Measurements from ENCODE around the gene CFAP100.

DNA sequence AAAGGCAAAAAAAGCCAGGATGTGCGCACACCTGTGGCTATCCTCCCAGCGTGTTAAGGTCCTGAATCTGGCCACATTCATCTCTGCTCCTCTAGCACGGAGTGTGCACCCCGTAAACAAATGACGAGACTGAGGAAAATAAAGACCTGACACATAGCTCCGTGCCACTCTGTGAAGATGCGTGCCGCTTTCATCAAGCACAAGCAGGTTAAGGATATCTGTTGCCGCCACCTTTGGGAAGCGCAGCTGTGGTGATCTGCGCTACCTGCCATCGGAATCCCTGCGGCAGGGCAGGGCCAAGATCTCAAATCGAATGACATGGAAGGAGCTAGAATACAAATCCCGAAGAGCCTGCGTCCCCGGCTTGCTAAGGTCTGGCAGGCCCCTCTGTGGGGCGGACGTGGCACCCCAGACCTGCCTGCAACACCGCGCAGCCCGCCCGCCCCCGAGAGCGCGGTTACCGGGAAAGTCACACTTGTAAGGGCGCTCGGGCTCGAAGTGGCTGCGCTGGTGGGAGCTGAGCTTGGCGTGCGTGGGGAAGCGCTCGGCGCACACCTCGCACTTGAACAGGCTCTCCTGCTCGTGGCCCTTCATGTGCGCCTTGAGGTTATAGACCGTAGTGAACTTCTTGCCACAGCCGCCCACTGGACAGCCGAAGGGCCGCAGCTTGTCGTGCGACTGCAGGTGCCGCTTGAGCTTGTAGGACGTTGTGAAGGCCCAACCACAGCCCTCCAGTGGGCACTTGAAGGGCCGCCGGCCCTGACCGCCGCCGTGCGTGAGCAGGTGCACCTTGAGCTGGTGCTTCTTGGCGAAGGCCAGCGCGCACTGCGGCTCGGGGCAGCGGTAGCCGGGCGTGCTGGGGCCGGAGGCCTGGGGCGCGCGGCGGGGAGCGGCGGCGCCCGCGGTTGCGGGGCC is 80.0 kb downstream of the CFAP100 start:
- TF ChIP-seq MEIS1 (CRISPR knock-in tag; IDR thresholded peaks at IDR 0.05; ENCODE audit: borderline replicate concordance): no peak
- TF ChIP-seq, protein P1, sequence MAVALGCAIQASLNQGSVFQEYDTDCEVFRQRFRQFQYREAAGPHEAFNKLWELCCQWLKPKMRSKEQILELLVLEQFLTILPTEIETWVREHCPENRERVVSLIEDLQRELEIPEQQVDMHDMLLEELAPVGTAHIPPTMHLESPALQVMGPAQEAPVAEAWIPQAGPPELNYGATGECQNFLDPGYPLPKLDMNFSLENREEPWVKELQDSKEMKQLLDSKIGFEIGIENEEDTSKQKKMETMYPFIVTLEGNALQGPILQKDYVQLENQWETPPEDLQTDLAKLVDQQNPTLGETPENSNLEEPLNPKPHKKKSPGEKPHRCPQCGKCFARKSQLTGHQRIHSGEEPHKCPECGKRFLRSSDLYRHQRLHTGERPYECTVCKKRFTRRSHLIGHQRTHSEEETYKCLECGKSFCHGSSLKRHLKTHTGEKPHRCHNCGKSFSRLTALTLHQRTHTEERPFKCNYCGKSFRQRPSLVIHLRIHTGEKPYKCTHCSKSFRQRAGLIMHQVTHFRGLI (tag by site-specific recombination; IDR thresholded peaks at IDR 0.05): no peak
- no peak for TF ChIP-seq ZNF670 (tag by site-specific recombination; IDR thresholded peaks at IDR 0.05; ENCODE audit: low read depth)
- TF ChIP-seq, protein P2, sequence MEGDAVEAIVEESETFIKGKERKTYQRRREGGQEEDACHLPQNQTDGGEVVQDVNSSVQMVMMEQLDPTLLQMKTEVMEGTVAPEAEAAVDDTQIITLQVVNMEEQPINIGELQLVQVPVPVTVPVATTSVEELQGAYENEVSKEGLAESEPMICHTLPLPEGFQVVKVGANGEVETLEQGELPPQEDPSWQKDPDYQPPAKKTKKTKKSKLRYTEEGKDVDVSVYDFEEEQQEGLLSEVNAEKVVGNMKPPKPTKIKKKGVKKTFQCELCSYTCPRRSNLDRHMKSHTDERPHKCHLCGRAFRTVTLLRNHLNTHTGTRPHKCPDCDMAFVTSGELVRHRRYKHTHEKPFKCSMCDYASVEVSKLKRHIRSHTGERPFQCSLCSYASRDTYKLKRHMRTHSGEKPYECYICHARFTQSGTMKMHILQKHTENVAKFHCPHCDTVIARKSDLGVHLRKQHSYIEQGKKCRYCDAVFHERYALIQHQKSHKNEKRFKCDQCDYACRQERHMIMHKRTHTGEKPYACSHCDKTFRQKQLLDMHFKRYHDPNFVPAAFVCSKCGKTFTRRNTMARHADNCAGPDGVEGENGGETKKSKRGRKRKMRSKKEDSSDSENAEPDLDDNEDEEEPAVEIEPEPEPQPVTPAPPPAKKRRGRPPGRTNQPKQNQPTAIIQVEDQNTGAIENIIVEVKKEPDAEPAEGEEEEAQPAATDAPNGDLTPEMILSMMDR (tag by site-specific recombination; IDR thresholded peaks at IDR 0.05): peak; percentile 45; the same call in 1 of the 2 replicates
- TF ChIP-seq, protein P3, sequence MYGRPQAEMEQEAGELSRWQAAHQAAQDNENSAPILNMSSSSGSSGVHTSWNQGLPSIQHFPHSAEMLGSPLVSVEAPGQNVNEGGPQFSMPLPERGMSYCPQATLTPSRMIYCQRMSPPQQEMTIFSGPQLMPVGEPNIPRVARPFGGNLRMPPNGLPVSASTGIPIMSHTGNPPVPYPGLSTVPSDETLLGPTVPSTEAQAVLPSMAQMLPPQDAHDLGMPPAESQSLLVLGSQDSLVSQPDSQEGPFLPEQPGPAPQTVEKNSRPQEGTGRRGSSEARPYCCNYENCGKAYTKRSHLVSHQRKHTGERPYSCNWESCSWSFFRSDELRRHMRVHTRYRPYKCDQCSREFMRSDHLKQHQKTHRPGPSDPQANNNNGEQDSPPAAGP (tag by site-specific recombination; IDR thresholded peaks at IDR 0.05): no peak
- TF ChIP-seq, protein P4, sequence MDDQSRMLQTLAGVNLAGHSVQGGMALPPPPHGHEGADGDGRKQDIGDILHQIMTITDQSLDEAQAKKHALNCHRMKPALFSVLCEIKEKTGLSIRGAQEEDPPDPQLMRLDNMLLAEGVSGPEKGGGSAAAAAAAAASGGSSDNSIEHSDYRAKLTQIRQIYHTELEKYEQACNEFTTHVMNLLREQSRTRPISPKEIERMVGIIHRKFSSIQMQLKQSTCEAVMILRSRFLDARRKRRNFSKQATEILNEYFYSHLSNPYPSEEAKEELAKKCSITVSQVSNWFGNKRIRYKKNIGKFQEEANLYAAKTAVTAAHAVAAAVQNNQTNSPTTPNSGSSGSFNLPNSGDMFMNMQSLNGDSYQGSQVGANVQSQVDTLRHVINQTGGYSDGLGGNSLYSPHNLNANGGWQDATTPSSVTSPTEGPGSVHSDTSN (CRISPR knock-in tag; IDR thresholded peaks at IDR 0.05): 0 out of 2 replicates have a peak, but pooled peaks have one; percentile 12
- TF ChIP-seq, protein P5, sequence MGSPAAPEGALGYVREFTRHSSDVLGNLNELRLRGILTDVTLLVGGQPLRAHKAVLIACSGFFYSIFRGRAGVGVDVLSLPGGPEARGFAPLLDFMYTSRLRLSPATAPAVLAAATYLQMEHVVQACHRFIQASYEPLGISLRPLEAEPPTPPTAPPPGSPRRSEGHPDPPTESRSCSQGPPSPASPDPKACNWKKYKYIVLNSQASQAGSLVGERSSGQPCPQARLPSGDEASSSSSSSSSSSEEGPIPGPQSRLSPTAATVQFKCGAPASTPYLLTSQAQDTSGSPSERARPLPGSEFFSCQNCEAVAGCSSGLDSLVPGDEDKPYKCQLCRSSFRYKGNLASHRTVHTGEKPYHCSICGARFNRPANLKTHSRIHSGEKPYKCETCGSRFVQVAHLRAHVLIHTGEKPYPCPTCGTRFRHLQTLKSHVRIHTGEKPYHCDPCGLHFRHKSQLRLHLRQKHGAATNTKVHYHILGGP (tag by site-specific recombination; IDR thresholded peaks at IDR 0.05): no peak
- TF ChIP-seq, protein P6, sequence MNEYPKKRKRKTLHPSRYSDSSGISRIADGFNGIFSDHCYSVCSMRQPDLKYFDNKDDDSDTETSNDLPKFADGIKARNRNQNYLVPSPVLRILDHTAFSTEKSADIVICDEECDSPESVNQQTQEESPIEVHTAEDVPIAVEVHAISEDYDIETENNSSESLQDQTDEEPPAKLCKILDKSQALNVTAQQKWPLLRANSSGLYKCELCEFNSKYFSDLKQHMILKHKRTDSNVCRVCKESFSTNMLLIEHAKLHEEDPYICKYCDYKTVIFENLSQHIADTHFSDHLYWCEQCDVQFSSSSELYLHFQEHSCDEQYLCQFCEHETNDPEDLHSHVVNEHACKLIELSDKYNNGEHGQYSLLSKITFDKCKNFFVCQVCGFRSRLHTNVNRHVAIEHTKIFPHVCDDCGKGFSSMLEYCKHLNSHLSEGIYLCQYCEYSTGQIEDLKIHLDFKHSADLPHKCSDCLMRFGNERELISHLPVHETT (tag by site-specific recombination; IDR thresholded peaks at IDR 0.05): no peak
- TF ChIP-seq, protein P7, sequence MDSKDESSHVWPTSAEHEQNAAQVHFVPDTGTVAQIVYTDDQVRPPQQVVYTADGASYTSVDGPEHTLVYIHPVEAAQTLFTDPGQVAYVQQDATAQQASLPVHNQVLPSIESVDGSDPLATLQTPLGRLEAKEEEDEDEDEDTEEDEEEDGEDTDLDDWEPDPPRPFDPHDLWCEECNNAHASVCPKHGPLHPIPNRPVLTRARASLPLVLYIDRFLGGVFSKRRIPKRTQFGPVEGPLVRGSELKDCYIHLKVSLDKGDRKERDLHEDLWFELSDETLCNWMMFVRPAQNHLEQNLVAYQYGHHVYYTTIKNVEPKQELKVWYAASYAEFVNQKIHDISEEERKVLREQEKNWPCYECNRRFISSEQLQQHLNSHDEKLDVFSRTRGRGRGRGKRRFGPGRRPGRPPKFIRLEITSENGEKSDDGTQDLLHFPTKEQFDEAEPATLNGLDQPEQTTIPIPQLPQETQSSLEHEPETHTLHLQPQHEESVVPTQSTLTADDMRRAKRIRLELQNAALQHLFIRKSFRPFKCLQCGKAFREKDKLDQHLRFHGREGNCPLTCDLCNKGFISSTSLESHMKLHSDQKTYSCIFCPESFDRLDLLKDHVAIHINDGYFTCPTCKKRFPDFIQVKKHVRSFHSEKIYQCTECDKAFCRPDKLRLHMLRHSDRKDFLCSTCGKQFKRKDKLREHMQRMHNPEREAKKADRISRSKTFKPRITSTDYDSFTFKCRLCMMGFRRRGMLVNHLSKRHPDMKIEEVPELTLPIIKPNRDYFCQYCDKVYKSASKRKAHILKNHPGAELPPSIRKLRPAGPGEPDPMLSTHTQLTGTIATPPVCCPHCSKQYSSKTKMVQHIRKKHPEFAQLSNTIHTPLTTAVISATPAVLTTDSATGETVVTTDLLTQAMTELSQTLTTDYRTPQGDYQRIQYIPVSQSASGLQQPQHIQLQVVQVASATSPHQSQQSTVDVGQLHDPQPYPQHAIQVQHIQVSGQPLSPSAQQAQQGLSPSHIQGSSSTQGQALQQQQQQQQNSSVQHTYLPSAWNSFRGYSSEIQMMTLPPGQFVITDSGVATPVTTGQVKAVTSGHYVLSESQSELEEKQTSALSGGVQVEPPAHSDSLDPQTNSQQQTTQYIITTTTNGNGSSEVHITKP (tag by site-specific recombination; IDR thresholded peaks at IDR 0.05): no peak
- no peak for TF ChIP-seq ZNF16 (tag by site-specific recombination; IDR thresholded peaks at IDR 0.05; ENCODE audit: low read depth)
- TF ChIP-seq, protein P8, sequence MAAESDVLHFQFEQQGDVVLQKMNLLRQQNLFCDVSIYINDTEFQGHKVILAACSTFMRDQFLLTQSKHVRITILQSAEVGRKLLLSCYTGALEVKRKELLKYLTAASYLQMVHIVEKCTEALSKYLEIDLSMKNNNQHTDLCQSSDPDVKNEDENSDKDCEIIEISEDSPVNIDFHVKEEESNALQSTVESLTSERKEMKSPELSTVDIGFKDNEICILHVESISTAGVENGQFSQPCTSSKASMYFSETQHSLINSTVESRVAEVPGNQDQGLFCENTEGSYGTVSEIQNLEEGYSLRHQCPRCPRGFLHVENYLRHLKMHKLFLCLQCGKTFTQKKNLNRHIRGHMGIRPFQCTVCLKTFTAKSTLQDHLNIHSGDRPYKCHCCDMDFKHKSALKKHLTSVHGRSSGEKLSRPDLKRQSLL (tag by site-specific recombination; IDR thresholded peaks at IDR 0.05): no peak
- no peak for TF ChIP-seq SALL2 (tag by site-specific recombination; IDR thresholded peaks at IDR 0.05; ENCODE audit: borderline replicate concordance)
- TF ChIP-seq ZNF121 (tag by site-specific recombination; IDR thresholded peaks at IDR 0.05): no peak
